ENCODE data around the gene CALHM4. TPM values are rescaled to one million over a fixed set of nuclear protein-coding genes. Genes with fewer than 3 reads are reported as not detected.

CALHM4 gene
- total RNA-seq, 5 donors from 2014 or later (not counting 1 experiment from before 2014, with no cell fraction given): not detected

GRCh38 chr6:116513224-116513875, 40.2 kb upstream of the CALHM4 start:
- H3K4me1 Mint-ChIP-seq: no peaks in the 10 kb centered on the region
- CTCF ChIA-PET: interaction anchor here in 1 of 2 donors (1.1 kb wide), 1 partner anchor 22 kb away, joined by 3 read pairs; no protein-coding TSS in a partner anchor
- Histone ChIP-seq H3K4me3 (ENCODE audit: control insufficient read depth in 1 of 2, extremely low read depth in 1 of 2, low read length in 1 of 2) (no peak overlapping the region), H3K4me1 (ENCODE audit: control insufficient read depth in 1 of 2, extremely low read depth in 1 of 2, insufficient read depth in 2 of 2, low read length in 2 of 2) (no peaks in the 10 kb centered on the region), H3K36me3 (ENCODE audit: control insufficient read depth in 2 of 2, extremely low read depth in 1 of 2, insufficient read depth in 1 of 2, low read length in 1 of 2) (no peaks in the 10 kb centered on the region), H3K27me3 (replicated peaks in 1 of 2; ENCODE audit: control insufficient read depth in 2 of 2, extremely low read depth in 1 of 2, insufficient read depth in 2 of 2, low read length in 1 of 2) (no peaks in the 10 kb centered on the region), H3K27ac (ENCODE audit: low read length) (no peak overlapping the region), H3K9me3 (no peaks in the 10 kb centered on the region)
- H3K27ac Mint-ChIP-seq: no peak overlapping the region
- H3K4me3 Mint-ChIP-seq: no peak overlapping the region
- no peak for ATAC-seq (replicated peaks in 1 of 4)
- no peaks in the 10 kb centered on the region for H3K36me3 Mint-ChIP-seq
- H3K27me3 Mint-ChIP-seq: peaks cover 4 to 5% of the 10 kb centered on the region in 2 donors
- H3K9me3 Mint-ChIP-seq: peaks cover 0 to 11% (median 3%) of the 10 kb centered on the region in 3 donors
- POLR2A ChIA-PET: interaction anchor here in 1 of 2 donors (0.7 kb wide), 1 partner anchor 141 kb away, joined by 3 read pairs; no protein-coding TSS in a partner anchor
- DNase-seq: no peak
- 100% methylated on average over 1 of the region's 2 CpGs for WGBS (ENCODE audit: insufficient coverage)

GRCh38 chr6:116514111-116514510, 39.4 kb upstream of the CALHM4 start:
- H3K9me3 ChIP-seq: no peaks in the 10 kb centered on the region
- Mint-ChIP-seq H3K36me3 (no peaks in the 10 kb centered on the region), H3K4me3 (no peak overlapping the region), H3K27me3 (peaks cover 4 to 5% of the 10 kb centered on the region in 2 donors), H3K4me1 (no peaks in the 10 kb centered on the region), H3K27ac (no peak overlapping the region), H3K9me3 (peaks cover 0 to 3% (median 0%) of the 10 kb centered on the region in 3 donors)
- no peaks in the 10 kb centered on the region for H3K4me1 ChIP-seq (ENCODE audit: control insufficient read depth in 1 of 2, extremely low read depth in 1 of 2, insufficient read depth in 2 of 2, low read length in 2 of 2)
- no peaks in the 10 kb centered on the region for H3K36me3 ChIP-seq (ENCODE audit: control insufficient read depth in 2 of 2, extremely low read depth in 1 of 2, insufficient read depth in 1 of 2, low read length in 1 of 2)
- POLR2A ChIA-PET: interaction anchor here in 1 of 2 donors (0.7 kb wide), 1 partner anchor 140 kb away, joined by 3 read pairs; no protein-coding TSS in a partner anchor
- 79% methylated on average over 2 of the region's 4 CpGs for WGBS (ENCODE audit: insufficient coverage)
- no peaks in the 10 kb centered on the region for H3K27me3 ChIP-seq (replicated peaks in 1 of 2; ENCODE audit: control insufficient read depth in 2 of 2, extremely low read depth in 1 of 2, insufficient read depth in 2 of 2, low read length in 1 of 2)
- no peak for ATAC-seq (replicated peaks in 1 of 4)
- H3K4me3 ChIP-seq (ENCODE audit: control insufficient read depth in 1 of 2, extremely low read depth in 1 of 2, low read length in 1 of 2): no peak overlapping the region
- no peak overlapping the region for H3K27ac ChIP-seq (ENCODE audit: low read length)
- DNase-seq: no peak
- CTCF ChIA-PET: interaction anchor here (1.1 to 1.7 kb wide), 2 partner anchors 21 kb away, joined by 3 to 6 read pairs; no protein-coding TSS in a partner anchor

DNA sequence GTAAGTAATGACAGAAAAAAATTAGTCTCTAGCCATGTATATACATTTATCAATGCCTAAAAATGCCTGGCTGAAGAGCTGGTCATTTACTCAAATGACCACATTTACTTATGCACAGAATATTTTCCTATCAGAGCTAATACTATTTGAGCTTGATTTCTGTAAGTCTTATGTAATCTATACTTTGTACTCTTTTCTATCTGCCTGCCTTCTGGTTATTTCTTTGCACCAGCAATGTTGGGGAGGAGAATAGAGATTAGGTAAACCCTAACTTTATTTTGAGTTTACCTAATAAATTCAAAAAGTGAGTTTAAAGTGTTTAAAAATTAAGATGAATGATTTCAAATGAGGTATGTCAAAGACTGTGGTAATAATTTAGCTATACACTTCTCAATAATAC, 38.4 kb upstream of the CALHM4 start:
- H3K4me1 ChIP-seq (ENCODE audit: control insufficient read depth in 1 of 2, extremely low read depth in 1 of 2, insufficient read depth in 2 of 2, low read length in 2 of 2): no peaks in the 10 kb centered on the region
- Mint-ChIP-seq H3K27me3 (peaks cover 4 to 5% of the 10 kb centered on the region in 2 donors), H3K36me3 (no peaks in the 10 kb centered on the region), H3K4me3 (no peak overlapping the region), H3K27ac (no peak overlapping the region), H3K4me1 (no peaks in the 10 kb centered on the region), H3K9me3 (no peaks in the 10 kb centered on the region)
- no peaks in the 10 kb centered on the region for H3K27me3 ChIP-seq (replicated peaks in 1 of 2; ENCODE audit: control insufficient read depth in 2 of 2, extremely low read depth in 1 of 2, insufficient read depth in 2 of 2, low read length in 1 of 2)
- CTCF ChIA-PET: interaction anchor here (0.8 to 1.7 kb wide), 3 partner anchors 20 to 214 kb away, joined by 3 to 6 read pairs (median 3); no protein-coding TSS in a partner anchor
- no peaks in the 10 kb centered on the region for H3K36me3 ChIP-seq (ENCODE audit: control insufficient read depth in 2 of 2, extremely low read depth in 1 of 2, insufficient read depth in 1 of 2, low read length in 1 of 2)
- POLR2A ChIA-PET: interaction anchor here in 1 of 2 donors (0.7 kb wide), 1 partner anchor 50 kb away, joined by 3 read pairs; no protein-coding TSS in a partner anchor
- no peak for DNase-seq
- no peak overlapping the region for H3K4me3 ChIP-seq (ENCODE audit: control insufficient read depth in 1 of 2, extremely low read depth in 1 of 2, low read length in 1 of 2)
- no peak overlapping the region for H3K27ac ChIP-seq (ENCODE audit: low read length)
- H3K9me3 ChIP-seq: no peaks in the 10 kb centered on the region
- ATAC-seq (replicated peaks in 1 of 4): no peak

GRCh38 chr6:116518621-116519368, 34.8 kb upstream of the CALHM4 start:
- no peak overlapping the region for H3K27ac Mint-ChIP-seq
- no peak overlapping the region for H3K27ac ChIP-seq (ENCODE audit: low read length)
- H3K27me3 ChIP-seq (replicated peaks in 1 of 2; ENCODE audit: control insufficient read depth in 2 of 2, extremely low read depth in 1 of 2, insufficient read depth in 2 of 2, low read length in 1 of 2): no peaks in the 10 kb centered on the region
- no peaks in the 10 kb centered on the region for H3K36me3 Mint-ChIP-seq
- no peaks in the 10 kb centered on the region for H3K9me3 Mint-ChIP-seq
- WGBS (ENCODE audit: insufficient coverage): 100% methylated on average over 2 of the region's 4 CpGs
- no peak overlapping the region for H3K4me3 ChIP-seq (ENCODE audit: control insufficient read depth in 1 of 2, extremely low read depth in 1 of 2, low read length in 1 of 2)
- DNase-seq (no peak), ATAC-seq (replicated peaks in 1 of 4) (no peak)
- ChIA-PET POLR2A (no interaction called here), CTCF (interaction anchor here in 1 of 2 donors (1.2 kb wide), 1 partner anchor 14 kb away, joined by 3 read pairs; no protein-coding TSS in a partner anchor)
- no peaks in the 10 kb centered on the region for H3K4me1 ChIP-seq (ENCODE audit: control insufficient read depth in 1 of 2, extremely low read depth in 1 of 2, insufficient read depth in 2 of 2, low read length in 2 of 2)
- H3K27me3 Mint-ChIP-seq: peaks cover 4 to 5% of the 10 kb centered on the region in 2 donors
- no peaks in the 10 kb centered on the region for H3K9me3 ChIP-seq
- H3K4me1 Mint-ChIP-seq: no peaks in the 10 kb centered on the region
- no peak overlapping the region for H3K4me3 Mint-ChIP-seq
- H3K36me3 ChIP-seq (ENCODE audit: control insufficient read depth in 2 of 2, extremely low read depth in 1 of 2, insufficient read depth in 1 of 2, low read length in 1 of 2): no peaks in the 10 kb centered on the region

DNA sequence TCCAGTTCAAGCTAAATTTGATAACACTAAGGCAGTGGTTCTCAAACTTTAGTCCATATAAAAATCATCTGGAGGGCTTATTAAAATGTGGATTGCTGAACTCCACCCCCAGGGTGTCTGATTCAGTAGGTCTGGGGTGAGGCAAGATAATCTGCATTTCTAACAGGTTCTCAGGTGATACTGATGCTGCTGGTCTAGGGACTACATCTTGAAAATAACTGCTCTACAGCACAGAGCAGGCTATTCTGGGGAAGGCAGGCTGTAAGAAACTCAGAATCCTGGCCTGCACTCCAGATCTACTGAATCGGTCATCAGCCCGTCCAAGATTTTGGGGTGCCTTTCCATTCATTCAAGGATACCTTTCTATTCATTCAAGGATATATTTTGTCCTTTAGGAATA, 30.7 kb upstream of the CALHM4 start:
- Mint-ChIP-seq H3K9me3 (no peaks in the 10 kb centered on the region), H3K4me3 (no peak overlapping the region), H3K27ac (no peak overlapping the region), H3K27me3 (peaks cover 4% of the 10 kb centered on the region in 2 donors), H3K36me3 (no peaks in the 10 kb centered on the region), H3K4me1 (no peaks in the 10 kb centered on the region)
- Histone ChIP-seq H3K9me3 (no peaks in the 10 kb centered on the region), H3K4me3 (ENCODE audit: control insufficient read depth in 1 of 2, extremely low read depth in 1 of 2, low read length in 1 of 2) (no peak overlapping the region), H3K4me1 (ENCODE audit: control insufficient read depth in 1 of 2, extremely low read depth in 1 of 2, insufficient read depth in 2 of 2, low read length in 2 of 2) (no peaks in the 10 kb centered on the region), H3K36me3 (ENCODE audit: control insufficient read depth in 2 of 2, extremely low read depth in 1 of 2, insufficient read depth in 1 of 2, low read length in 1 of 2) (no peaks in the 10 kb centered on the region), H3K27me3 (replicated peaks in 1 of 2; ENCODE audit: control insufficient read depth in 2 of 2, extremely low read depth in 1 of 2, insufficient read depth in 2 of 2, low read length in 1 of 2) (no peaks in the 10 kb centered on the region), H3K27ac (ENCODE audit: low read length) (no peak overlapping the region)
- ChIA-PET POLR2A (no interaction called here), CTCF (interaction anchor here (0.6 to 1.1 kb wide), 2 partner anchors 10 to 12 kb away, joined by 3 to 4 read pairs; no protein-coding TSS in a partner anchor)
- ATAC-seq (replicated peaks in 1 of 4) (no peak), DNase-seq (no peak)
- no CpG with 5 or more reads among the region's 2 CpGs for WGBS (ENCODE audit: insufficient coverage)

- no peaks in the 10 kb centered on the region for H3K9me3 ChIP-seq
- H3K27me3 Mint-ChIP-seq: peaks cover 0 to 3% of the 10 kb centered on the region in 2 donors
- no peak overlapping the region for H3K4me3 Mint-ChIP-seq
- H3K36me3 Mint-ChIP-seq: no peaks in the 10 kb centered on the region
- H3K4me3 ChIP-seq (ENCODE audit: control insufficient read depth in 1 of 2, extremely low read depth in 1 of 2, low read length in 1 of 2): no peak overlapping the region
- no peaks in the 10 kb centered on the region for H3K9me3 Mint-ChIP-seq
- H3K4me1 Mint-ChIP-seq: no peaks in the 10 kb centered on the region
- POLR2A ChIA-PET: interaction anchor here in 1 of 2 donors (0.6 kb wide), 1 partner anchor 233 kb away, joined by 3 read pairs; no protein-coding TSS in a partner anchor
- no peak overlapping the region for H3K27ac ChIP-seq (ENCODE audit: low read length)
- H3K27me3 ChIP-seq (replicated peaks in 1 of 2; ENCODE audit: control insufficient read depth in 2 of 2, extremely low read depth in 1 of 2, insufficient read depth in 2 of 2, low read length in 1 of 2): no peaks in the 10 kb centered on the region
- no peaks in the 10 kb centered on the region for H3K4me1 ChIP-seq (ENCODE audit: control insufficient read depth in 1 of 2, extremely low read depth in 1 of 2, insufficient read depth in 2 of 2, low read length in 2 of 2)
- H3K27ac Mint-ChIP-seq: no peak overlapping the region
- CTCF ChIA-PET: no interaction called here
- no CpG with 5 or more reads among the region's 2 CpGs for WGBS (ENCODE audit: insufficient coverage)
- no peaks in the 10 kb centered on the region for H3K36me3 ChIP-seq (ENCODE audit: control insufficient read depth in 2 of 2, extremely low read depth in 1 of 2, insufficient read depth in 1 of 2, low read length in 1 of 2)
- DNase-seq (no peak), ATAC-seq (replicated peaks in 1 of 4) (no peak)
Observed at GRCh38 chr6:116524236-116524635, 29.3 kb upstream of the CALHM4 start.

All from T-cell (primary cell).